DOHH2 (cell line): ENCODE measurements around the gene PRR23E.

Source experiments
- EZH2phosphoT487 ChIP-seq: fragments of 200-600 bp; sonication (generic); IDR thresholded peaks from 2 replicates; pipeline ENCODE4 v1.6.1; 2017; ENCODE audit warnings: borderline replicate concordance, mild to moderate bottlenecking, antibody characterized with exemption, low read length, moderate library complexity, mixed read lengths
- TF ChIP-seq, protein P1 (sequence below): fragments of 200-600 bp; sonication (generic); IDR thresholded peaks from one replicate; pipeline ENCODE4 v1.5.1; 2014; ENCODE audit warnings: antibody characterized with exemption, mild to moderate bottlenecking, low read depth, low read length; ENCODE audit not compliant: poor library complexity, severe bottlenecking

DNA sequence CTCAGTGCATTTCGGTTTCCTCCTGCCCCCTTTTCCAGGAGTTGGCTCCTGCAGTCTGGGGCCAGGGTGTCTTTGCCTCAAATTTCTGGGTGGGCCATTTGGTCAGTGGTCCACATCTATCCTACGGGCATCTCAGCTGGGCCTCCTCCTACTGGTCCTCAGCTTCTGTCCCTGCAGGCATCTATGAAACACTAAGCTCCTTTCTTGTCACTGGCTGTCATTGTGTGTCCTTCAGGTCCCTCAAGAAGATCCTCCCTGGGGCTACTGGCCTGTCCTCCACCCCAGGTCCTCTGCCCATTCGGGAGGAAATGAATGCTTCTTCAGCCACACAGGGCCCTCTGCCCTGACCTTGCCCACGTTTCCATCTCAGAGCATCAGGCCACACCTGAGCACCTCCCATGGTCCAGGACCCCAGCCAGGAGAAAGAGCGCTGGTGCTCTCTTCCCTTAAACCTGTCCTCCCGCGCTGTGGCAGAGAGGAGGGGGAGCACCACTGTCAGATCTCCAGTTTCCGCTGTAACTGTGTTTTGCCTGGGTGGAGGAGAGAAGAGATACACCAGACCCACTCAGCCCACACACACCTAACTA, 1.8 kb downstream of the PRR23E start:
- TF ChIP-seq, protein P1, sequence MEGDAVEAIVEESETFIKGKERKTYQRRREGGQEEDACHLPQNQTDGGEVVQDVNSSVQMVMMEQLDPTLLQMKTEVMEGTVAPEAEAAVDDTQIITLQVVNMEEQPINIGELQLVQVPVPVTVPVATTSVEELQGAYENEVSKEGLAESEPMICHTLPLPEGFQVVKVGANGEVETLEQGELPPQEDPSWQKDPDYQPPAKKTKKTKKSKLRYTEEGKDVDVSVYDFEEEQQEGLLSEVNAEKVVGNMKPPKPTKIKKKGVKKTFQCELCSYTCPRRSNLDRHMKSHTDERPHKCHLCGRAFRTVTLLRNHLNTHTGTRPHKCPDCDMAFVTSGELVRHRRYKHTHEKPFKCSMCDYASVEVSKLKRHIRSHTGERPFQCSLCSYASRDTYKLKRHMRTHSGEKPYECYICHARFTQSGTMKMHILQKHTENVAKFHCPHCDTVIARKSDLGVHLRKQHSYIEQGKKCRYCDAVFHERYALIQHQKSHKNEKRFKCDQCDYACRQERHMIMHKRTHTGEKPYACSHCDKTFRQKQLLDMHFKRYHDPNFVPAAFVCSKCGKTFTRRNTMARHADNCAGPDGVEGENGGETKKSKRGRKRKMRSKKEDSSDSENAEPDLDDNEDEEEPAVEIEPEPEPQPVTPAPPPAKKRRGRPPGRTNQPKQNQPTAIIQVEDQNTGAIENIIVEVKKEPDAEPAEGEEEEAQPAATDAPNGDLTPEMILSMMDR, result no peak
- TF ChIP-seq EZH2phosphoT487, result no peak
